ENCODE results near the gene KCNF1. TPM values are rescaled to one million over a fixed set of nuclear protein-coding genes. Genes with fewer than 3 reads are reported as not detected.
A peak's percentile ranks its signal among the peaks of the same experiment; 100 is the strongest.

The KCNF1 gene, protein sequence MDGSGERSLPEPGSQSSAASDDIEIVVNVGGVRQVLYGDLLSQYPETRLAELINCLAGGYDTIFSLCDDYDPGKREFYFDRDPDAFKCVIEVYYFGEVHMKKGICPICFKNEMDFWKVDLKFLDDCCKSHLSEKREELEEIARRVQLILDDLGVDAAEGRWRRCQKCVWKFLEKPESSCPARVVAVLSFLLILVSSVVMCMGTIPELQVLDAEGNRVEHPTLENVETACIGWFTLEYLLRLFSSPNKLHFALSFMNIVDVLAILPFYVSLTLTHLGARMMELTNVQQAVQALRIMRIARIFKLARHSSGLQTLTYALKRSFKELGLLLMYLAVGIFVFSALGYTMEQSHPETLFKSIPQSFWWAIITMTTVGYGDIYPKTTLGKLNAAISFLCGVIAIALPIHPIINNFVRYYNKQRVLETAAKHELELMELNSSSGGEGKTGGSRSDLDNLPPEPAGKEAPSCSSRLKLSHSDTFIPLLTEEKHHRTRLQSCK
- 1 to 10 TPM in 1 of 3 donors, under 1 TPM in 2; 0.78 to 1.1 (median 0.82) TPM for polyA plus RNA-seq (ENCODE audit: insufficient read length in 3 of 3)

DNA sequence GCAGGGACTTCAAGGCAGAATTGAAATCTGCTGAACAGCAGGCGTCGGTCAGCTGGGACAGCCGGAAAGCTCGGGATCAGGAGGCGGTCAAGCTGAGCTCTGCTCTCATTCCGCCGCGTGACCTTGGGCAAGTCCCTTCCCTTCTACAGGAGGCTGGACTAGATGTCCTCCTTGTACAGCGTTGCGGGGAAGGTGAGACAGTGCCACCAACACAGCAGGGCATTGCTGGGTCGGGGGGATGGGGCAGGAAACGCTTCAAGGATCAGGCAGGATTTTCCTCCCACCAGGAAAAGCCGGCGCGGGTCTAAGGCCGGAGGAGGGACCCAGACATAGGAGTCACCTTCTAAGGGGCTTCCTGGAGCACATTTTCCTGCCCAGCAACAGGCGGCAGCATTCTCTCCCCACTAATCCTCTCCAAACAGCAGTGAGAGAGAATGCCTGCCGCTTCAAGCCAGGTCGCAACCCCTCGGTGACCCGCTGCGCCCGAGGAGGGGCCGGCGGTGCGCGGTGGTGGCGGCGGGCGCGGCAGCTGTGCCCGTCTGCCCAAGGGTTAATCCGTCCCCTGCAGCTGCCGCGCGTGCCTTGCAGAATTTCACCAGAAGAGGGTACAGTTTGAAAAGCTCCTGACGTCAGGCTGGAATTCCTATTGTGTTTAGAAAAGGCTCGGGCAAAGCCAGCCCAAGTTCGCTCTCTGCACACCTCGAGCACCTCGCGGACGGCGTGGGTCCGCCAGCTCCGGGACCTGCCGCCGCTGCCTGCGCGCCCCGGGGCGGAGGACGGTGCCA, at the start of gene KCNF1:
TSS of gene KCNF1 (plus strand) at position 644 of the 785 bp plus-strand sequence. CDS start 493 bp downstream, outside the sequence.
- peak in 1 of 3 donors; percentile 61 for DNase-seq (ENCODE audit: low read depth in 3 of 3, low spot score in 2 of 3)

DNA sequence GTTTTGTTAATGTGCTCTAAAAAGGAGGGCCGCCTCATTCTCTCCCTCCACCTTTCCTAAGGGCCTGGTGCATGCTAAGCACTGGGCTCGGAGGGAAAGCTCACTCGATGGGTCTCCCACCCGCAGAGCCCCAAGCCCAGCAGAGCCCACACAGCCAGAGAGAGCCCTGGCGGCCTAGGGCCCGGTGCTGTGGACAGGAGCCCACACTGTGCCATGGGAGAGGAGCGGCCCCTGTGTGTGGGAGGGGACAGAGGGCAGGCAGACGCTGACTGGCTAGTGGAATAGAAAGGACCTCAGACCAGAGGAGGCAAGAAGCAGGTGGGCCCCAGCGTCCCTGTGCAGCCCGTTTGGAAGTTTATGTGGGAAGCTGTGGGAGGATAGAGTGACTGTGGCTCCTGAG, 49.4 kb upstream of the KCNF1 start:
- DNase-seq (ENCODE audit: low read depth in 3 of 3, low spot score in 2 of 3): no peak

DNA sequence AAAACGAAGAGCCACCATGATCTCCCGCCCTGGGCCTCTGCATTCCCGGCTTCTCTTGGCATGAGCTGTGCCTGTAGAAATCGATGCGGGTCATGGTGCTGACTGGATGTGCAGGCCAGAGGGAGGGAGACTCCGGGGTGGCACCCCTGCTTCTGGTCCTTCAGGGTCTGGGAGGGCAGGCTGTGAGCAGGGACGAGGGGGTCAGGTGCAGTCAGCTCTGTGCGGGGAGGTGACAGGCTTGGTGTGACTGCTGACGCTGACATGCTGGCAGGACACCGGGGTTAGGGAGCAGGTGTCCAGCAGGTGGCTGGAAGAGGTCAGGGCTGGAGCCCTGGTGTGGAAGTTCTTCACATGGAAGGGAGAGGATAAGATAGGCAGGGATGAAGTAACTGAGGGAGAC, 48.7 kb upstream of the KCNF1 start:
- DNase-seq (ENCODE audit: low read depth in 3 of 3, low spot score in 2 of 3): no peak

DNA sequence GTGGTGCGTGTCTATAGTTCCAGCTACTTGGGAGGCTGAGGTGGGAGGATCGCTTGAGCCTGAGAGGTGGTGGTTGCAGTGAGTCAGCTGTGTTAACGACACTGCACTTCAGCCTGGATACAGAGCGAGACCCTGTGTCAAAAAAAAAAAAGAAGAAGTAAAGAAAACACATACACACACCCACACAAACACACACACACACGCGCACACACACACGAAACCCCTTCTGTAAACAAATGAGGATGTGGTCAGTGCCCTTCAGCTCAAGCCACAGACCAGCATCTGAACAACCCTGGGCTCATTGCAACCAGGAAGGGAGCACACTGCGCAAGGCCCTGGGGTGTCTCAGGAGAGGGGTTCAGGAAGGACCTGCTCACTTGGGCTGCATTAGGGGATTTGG, 47.9 kb upstream of the KCNF1 start:
- no peak for DNase-seq (ENCODE audit: low read depth in 3 of 3, low spot score in 2 of 3)

DNA sequence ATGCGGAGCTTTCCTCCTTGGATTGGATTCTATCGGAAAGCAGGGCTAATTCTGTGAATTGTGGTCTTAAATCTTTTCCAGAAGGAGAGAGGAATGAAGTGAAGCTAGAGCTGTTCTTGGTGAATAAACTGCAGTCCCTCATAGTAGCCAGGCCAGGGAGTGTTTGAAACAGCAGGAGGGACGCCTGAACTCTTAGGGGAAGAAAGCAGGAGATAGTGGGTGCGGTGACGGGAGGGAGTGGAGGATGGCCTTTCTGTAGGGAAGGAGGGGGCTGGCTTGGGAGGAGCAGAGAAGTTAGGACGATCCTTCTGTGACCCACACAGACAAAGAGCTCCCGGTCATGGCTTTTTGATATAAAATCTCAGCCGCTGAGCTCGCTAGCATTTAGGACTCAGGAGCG, 47.5 kb upstream of the KCNF1 start:
- DNase-seq (ENCODE audit: low read depth in 3 of 3, low spot score in 2 of 3): no peak

DNA sequence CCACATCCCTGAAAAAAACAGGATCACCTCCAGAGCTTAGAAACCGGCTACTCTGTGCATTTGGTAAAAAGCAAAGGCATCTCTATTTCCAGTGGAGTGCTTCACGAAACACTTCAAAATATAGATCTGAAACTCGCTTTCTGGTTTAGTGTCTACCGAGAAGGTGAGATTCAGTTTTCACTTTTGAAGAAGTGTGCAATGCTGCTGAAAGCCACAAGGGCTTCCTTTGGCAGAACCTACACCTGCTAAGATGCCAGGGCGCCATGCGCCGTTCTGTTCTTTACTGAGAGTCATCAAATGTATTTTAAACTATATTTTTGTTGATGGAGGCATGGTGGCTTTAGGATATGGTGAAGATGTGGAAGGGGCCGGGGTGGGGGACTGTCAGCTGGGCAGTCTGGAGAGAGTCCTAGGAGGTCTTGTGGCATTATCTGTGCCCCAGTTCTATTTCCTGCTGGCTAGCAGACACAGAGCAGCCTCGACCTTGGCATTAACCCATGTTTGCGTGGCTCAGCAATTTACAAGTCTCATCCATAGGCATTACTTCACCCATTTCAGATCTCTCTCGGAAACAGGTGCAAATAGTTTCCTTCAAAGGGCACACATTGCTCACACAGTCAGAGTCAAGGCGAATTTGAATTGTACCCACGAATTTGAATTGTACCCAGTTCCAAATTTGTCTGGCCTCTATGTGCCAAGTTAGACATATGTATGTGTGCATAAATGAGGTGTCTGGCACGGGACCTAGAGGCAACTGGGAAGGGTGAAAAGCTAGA, 46.7 kb upstream of the KCNF1 start:
- DNase-seq (ENCODE audit: low read depth in 3 of 3, low spot score in 2 of 3): no peak

DNA sequence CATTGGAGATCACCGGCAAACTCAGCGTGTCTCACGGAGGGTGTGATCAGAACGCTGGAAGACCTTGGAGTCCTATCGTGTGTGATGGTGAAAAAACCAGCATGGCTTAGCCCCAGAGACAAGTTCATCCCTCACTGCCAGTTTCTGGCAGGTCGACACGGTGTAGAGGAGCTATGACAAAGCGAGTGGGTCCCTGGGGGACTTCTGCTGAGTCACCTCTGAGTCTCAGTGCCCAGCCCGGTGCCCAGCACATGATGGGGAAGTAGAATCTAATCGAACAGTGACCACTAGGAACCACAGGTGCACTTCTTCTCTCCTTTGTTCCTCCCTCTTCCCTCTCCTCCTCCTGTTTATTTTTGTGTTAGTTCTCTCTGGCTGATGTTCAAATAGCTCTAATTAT, 45.9 kb upstream of the KCNF1 start:
- no peak for DNase-seq (ENCODE audit: low read depth in 3 of 3, low spot score in 2 of 3)

DNA sequence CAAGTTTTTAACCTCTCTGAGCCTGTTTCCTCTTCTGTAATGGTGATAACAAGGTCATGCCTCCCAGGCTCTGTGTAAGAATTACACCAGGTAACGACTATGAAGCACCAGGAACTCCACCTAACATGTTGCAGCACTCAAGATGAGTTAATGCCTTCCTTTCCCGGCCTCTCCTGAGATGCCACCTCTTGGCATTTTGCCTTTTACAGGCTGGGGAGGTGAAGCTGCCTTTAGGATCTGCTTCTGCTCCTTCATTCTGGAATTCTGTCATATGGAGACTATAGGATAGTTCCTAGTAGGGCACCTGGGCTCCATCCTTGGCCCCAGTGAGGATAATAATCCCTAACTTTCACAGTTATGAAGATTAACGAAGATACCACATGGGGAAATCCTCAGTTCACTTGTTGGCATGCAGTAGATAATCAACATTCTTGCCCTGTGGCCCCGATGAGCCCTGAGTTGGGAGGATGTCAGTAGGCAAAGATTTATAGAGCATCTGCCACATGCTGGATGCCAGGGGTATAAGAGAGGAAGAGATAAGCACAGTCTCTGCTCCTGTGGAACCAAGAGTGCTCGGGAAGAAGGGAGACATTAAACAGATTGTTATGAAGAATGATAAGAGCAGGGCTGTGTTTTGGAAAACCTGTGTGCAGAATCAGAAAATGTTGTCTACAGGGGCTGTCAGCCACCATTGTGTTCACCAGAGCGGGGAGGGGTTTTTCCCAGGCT, 43.9 kb upstream of the KCNF1 start:
- DNase-seq (ENCODE audit: low read depth in 3 of 3, low spot score in 2 of 3): no peak

DNA sequence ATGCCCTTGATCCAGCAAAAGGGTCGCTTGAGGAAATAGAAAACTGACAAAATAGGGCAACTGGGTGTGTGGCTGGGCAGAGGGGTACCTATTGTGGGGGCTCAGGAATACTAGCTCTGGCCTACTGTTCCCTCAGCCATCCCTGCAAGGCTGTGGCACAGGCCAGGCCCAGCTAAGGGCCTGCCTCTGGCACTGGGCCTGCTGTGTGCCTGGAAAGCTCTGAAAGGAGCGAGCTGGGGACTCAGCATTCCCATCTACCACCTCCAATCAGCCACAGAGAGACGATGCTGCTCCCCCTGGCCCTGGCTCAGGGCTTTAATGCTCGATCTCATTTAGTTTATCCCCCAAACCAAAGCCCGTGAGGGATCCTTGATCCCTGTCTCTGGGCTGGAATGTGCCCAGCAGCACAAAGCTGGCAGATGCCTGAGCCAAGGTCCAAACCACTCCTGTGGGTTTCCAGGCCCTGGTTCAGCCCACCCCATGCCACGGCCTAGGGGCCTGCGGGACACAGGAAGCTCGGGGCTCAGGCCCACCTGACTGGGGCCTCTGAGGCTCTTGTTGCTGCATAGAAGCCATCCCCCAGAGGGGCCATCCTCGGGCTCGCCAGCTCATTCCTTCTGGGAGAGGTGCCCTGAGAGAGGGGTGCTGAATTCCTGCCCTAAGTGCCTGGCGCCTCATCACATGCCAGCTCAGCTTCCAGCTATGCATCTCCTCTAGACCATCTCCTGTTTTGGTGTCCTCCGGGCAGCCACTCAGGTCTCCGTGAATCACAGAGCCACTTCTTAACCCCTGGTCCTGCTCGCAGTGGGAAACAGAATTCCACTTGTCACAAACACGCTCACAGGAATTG, 43.0 kb upstream of the KCNF1 start:
- DNase-seq (ENCODE audit: low read depth in 3 of 3, low spot score in 2 of 3): no peak

DNA sequence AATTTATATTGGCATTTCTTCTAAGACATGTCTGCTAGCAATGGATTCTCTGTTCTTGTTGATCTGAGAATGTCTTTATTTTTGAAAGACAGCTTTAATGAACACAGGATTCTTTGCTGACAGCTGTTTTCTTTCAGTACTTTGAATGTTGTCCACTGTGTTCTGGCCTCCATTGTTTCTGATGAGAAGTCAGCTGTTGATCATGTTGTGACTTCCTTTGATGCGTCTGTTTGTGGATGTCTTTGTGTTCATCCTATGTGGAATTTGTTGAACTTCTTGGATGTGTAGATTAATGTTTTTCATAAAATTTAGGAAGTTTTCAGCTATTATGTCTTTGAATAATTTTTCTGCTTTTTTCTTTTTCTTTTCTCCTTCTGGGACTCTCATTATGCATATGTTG, 39.8 kb upstream of the KCNF1 start:
- DNase-seq (ENCODE audit: low read depth in 3 of 3, low spot score in 2 of 3): no peak

DNA sequence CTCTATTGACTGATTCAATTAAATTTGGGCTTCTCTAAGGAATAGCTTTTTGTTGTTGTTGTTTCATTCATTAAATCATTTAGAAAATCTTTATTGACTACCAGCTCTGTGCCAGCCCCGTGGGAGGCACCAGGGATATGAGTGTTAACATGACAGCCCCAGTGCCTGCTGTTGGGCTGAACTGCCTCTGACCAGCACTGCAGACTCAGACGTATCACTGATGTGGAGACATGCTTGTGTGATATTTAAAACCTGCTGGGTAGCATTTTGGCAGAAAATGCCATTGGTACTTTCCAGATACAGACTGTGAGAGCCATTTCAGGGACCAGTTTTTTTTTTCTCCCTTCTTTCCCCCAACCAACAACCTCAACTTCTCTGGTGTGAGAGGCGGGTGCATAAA, 38.6 kb upstream of the KCNF1 start:
- no peak for DNase-seq (ENCODE audit: low read depth in 3 of 3, low spot score in 2 of 3)

DNA sequence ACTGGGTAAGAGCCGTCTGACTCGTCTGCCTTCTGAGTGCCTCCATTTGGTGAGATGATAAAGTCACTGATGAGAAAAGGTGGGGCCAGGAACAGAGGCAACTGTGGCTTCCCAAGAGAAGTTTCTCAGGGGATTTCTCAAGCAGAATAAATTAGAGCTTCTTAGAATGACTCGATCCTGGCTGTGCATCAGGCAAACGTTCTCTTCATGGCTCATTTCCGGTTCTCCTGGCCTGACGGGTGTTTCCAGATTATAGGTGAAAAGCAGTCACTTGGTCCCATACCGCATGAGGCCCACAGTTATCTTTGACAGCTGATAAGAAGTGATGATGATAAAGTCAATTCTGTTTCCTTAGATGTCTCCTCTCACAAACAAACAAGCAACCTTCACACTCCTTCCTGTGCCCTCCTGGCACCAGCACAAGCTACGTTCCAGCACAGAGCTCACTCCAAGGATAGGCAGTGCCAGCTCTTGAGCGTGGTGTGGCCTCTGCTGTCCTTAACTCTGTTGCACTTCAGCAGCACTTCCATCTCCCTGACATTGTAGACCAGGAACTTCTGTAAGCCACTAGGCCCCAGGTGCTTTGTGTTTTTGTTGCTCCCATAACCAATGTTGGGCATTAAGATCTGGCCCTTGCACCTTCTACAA, 37.8 kb upstream of the KCNF1 start:
- DNase-seq (ENCODE audit: low read depth in 3 of 3, low spot score in 2 of 3): no peak

DNA sequence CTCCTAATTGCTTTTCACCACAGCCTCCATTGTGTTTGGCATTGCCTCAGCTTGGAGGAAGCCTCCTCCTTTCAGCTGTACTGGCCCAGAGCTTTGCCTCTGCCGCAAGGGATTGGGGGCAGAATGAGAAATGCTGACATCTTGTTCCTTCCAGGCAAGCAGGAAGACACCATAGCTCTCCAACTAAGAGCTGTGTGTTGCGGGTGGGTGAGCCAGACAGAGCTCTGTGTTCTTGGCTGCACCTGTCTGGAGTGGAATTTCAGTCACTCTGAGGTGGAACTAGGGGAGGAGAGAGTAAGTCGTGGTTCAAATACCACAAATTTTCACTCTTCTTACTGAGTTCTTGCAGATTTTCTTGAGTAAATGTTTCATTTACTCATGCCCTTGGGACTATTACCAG, 36.6 kb upstream of the KCNF1 start:
- DNase-seq (ENCODE audit: low read depth in 3 of 3, low spot score in 2 of 3): no peak

DNA sequence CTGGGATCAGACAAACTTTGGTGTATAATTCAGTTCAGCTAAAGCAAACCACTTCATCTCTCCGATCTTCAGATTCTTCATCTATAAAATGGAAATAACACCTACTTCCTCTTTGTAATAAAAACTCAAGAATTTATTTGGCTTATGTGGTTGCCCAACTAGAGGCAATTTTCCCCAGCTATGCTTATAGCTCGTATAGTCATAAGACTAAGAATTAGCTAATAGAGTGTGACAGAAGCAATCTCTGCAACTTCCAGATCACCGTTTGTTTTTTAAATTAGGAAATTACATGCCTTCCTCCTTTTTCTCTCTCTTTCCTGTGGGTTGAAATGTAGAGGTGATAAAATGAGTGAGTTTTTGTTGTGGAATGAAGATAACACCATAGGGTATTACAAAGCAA, 35.3 kb upstream of the KCNF1 start:
- no peak for DNase-seq (ENCODE audit: low read depth in 3 of 3, low spot score in 2 of 3)

DNA sequence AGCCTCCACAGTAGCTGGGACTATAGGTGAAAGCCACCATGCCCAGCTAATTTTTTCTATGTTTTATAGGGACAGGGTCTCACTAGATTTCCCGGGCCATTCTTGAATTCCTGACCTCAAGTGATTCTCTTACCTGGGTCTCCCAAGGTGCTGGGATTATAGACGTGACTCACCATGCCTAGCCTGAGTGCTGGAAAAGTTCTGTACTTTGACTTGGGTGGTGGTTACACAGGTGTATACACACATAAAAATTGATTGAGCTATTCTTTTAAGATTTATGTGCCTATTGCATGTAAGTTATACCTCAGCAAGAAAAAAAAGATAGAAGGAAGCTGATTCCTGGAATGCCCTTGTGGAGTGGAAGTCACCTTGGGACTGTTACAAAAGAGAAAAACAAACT, 34.8 kb upstream of the KCNF1 start:
- DNase-seq (ENCODE audit: low read depth in 3 of 3, low spot score in 2 of 3): no peak

DNA sequence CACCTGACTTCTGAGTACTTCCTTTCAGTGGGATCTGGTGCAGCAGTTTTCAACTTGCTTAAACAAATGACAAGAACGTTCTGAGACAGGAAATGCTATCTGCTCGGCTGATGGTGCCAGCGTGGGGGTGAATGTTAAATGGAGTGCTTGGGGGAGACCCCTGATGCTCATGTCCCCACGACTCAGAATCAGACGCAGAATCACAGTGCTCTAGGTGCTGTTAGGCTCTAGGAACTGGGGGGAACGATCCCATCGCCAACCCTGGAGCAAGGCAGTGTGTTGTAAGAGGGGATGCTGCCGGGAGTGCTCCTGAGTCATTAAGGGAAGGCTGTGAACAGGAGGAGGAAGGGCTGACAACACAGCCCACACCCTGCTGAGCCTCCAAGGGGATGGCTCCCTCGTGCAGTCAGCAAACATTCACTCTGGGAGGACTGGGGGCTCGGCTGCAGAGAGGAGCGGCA, 34.1 kb upstream of the KCNF1 start:
- DNase-seq (ENCODE audit: low read depth in 3 of 3, low spot score in 2 of 3): no peak

DNA sequence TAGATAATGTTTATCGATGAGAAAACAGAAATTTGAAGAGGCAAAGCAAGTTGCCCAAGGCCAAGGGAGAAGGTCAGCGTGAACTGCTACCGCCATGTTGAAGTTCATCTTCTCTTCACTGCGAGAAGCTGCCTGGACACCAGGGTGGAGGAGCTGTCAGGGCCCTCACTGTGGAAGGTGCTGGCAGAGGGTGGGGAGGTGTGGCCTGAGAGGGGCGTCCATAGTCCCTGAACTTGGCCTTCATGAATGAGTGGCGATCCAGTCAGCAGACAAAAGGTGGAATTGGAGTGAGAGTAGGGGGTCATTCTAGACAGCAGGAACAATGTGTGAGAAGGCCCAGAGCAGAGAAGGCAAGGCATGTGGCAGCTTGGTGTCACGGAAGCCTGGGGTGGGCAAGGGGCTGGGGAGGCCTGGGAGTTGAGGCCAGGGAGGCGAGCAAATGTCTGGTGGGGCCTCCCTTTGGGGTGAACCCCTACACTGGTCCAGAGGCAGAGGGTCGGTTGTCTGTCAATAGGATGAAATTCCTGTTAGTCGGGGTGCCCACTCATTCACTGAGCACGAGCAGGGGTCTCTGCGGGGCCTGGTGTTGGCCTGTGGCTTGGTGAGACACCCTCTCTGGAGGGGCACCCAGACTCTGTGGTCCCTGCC, 33.3 kb upstream of the KCNF1 start:
- no peak for DNase-seq (ENCODE audit: low read depth in 3 of 3, low spot score in 2 of 3)

DNA sequence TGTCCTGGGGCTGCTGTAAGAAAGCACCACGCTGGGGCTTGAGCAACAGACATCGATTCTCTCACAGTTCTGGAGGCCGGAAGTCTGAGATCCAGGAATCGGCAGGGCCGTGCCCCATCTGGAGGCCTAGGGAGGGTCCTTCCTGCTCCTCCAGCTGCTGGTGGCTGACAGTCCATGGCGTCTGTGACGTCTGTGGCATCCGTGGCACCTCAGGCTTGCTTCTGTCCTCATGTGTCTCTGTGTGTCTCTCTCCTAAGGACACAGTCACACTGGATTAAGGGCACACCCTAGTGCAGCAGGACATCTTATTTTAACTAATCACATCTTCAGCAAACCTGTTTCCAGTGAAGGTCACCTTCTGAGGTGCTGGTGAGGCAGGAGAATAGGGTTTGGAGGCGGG, 32.6 kb upstream of the KCNF1 start:
- no peak for DNase-seq (ENCODE audit: low read depth in 3 of 3, low spot score in 2 of 3)

Data from right renal cortex interstitium (tissue), 3 donors.